ENCODE measurements around the gene PDE8A.

DNA sequence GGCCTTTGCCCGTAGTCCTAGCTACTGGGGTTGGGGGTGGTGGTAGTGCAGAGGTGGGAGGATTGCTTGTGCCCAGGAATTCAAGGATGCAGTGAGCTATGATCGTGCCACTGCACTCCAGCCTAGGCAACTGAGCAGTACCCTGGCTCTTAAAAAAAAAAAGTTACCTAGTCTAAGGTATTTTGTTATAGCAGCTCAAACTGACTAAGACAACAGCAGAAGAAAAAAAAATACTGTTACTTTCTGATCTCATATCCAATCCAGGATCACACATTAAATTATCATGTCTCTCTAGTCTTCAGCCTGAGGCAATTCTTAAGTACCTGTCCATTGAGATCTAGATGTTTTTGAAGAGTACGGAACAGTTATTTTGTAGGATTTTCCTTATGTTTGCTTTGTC is 39.8 kb downstream of the PDE8A start:
- no peak for TF ChIP-seq CBX5 (IDR thresholded peaks at IDR 0.05; ENCODE audit: low read depth)
- no peak for TF ChIP-seq TAF1 (IDR thresholded peaks at IDR 0.05; ENCODE audit: borderline replicate concordance, low read depth, low read length)
- TF ChIP-seq, protein P1, sequence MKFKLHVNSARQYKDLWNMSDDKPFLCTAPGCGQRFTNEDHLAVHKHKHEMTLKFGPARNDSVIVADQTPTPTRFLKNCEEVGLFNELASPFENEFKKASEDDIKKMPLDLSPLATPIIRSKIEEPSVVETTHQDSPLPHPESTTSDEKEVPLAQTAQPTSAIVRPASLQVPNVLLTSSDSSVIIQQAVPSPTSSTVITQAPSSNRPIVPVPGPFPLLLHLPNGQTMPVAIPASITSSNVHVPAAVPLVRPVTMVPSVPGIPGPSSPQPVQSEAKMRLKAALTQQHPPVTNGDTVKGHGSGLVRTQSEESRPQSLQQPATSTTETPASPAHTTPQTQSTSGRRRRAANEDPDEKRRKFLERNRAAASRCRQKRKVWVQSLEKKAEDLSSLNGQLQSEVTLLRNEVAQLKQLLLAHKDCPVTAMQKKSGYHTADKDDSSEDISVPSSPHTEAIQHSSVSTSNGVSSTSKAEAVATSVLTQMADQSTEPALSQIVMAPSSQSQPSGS (IDR thresholded peaks at IDR 0.05; ENCODE audit: low read length), result no peak
- TF ChIP-seq POLR2AphosphoS5 (IDR thresholded peaks at IDR 0.05; ENCODE audit: low read length), result no peak
- TF ChIP-seq BACH1 (IDR thresholded peaks at IDR 0.05; ENCODE audit: borderline replicate concordance), result no peak
